ENCODE results near the gene AGR3. TPM values are rescaled to one million over a fixed set of nuclear protein-coding genes. Genes with fewer than 3 reads are reported as not detected.

The AGR3 gene
- total and polyA plus RNA-seq, 2 donors (not counting 3 experiments of a cell fraction or from before 2014, with no cell fraction given), result not detected

DNA sequence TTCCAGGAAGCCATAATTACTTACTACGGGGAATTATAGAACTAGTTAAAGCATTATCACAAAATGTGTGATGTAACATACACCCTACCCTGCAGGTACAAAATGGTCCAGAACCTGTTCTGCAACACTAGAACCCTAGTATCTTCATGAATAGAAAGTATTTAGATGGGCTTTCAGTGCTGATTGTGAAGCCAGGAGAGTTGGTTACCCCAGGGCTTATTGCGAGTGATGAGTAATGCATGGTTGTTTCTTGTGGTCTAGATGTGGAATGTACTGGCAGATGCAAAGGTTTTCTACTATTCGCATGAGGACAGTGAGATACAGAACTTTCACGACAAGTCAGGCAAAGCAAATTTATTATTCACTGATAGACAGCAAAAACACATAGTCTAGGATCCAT, 33.6 kb upstream of the AGR3 start:
- Histone ChIP-seq H3K27me3 (ENCODE audit: control insufficient read depth in 2 of 2, insufficient read depth in 2 of 2, low read length in 2 of 2) (no peaks in the 10 kb centered on the region), H3K4me1 (ENCODE audit: control insufficient read depth, extremely low read depth, insufficient read depth, low read length) (no peaks in the 10 kb centered on the region), H4K20me1 (replicated peaks; ENCODE audit: control insufficient read depth, extremely low read depth, insufficient read depth, low read length) (no peaks in the 10 kb centered on the region), H2AFZ (ENCODE audit: low read depth, low read length) (no peak overlapping the region), H3K79me2 (ENCODE audit: control insufficient read depth, insufficient read depth, low read length) (no peaks in the 10 kb centered on the region), H3K27ac (ENCODE audit: insufficient read depth, low read depth, low read length) (no peak overlapping the region), H3K9me1 (replicated peaks; ENCODE audit: control insufficient read depth, extremely low read depth, insufficient read depth, low read length) (no peaks in the 10 kb centered on the region), H3K4me3 (replicated peaks in 1 of 3; ENCODE audit: insufficient read depth in 1 of 3, low read depth in 1 of 3, low read length in 3 of 3) (no peak overlapping the region), H3K9me3 (replicated peaks; ENCODE audit: control insufficient read depth, insufficient read depth, low read length) (no peaks in the 10 kb centered on the region), H3K4me2 (ENCODE audit: insufficient read depth, low read length) (no peak overlapping the region), H3K9ac (replicated peaks; ENCODE audit: extremely low read depth, insufficient read depth, low read length) (no peak overlapping the region), H3K36me3 (ENCODE audit: control insufficient read depth in 2 of 2, extremely low read depth in 1 of 2, insufficient read depth in 2 of 2, low read length in 2 of 2) (no peaks in the 10 kb centered on the region)
- DNase-seq (ENCODE audit: low read depth, low spot score) (no peak), FAIRE-seq (no peak)
- dilution Hi-C loops (cut with MboI; ENCODE audit: extremely low pct_ligation_motif_present, low sequenced_read_pairs) (no loop called here), intact Hi-C loops (cut with micrococcal nuclease) (loop anchor here (5.0 to 10.0 kb wide), 2 partner anchors 481 to 803 kb away; no protein-coding TSS in a partner anchor)
- BruUV-seq (replicated peaks), result no TSS peak
- TF ChIP-seq FOS (IDR thresholded peaks at IDR 0.05; ENCODE audit: borderline replicate concordance, insufficient read depth, low read length) (no peak), MYC (IDR thresholded peaks at IDR 0.05; ENCODE audit: low read depth, low read length) (no peak), POLR2A (IDR thresholded peaks at IDR 0.05; ENCODE audit: low read depth, low read length) (no peak), POLR2AphosphoS5 (IDR thresholded peaks at IDR 0.05; ENCODE audit: insufficient read depth, low read depth, low read length) (no peak), GATA2 (IDR thresholded peaks at IDR 0.05; ENCODE audit: insufficient read depth, insufficient read length, low read depth, low read length) (no peak), EZH2 (IDR thresholded peaks at IDR 0.05; ENCODE audit: borderline replicate concordance, low read depth, low read length, severe bottlenecking) (no peak), JUN (IDR thresholded peaks at IDR 0.05; ENCODE audit: borderline replicate concordance, insufficient read depth, insufficient read length, low read depth) (no peak)
- TF ChIP-seq, protein P1, sequence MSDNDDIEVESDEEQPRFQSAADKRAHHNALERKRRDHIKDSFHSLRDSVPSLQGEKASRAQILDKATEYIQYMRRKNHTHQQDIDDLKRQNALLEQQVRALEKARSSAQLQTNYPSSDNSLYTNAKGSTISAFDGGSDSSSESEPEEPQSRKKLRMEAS (IDR thresholded peaks at IDR 0.05; ENCODE audit: insufficient read depth, insufficient read length), result no peak
- TF ChIP-seq, protein P2, sequence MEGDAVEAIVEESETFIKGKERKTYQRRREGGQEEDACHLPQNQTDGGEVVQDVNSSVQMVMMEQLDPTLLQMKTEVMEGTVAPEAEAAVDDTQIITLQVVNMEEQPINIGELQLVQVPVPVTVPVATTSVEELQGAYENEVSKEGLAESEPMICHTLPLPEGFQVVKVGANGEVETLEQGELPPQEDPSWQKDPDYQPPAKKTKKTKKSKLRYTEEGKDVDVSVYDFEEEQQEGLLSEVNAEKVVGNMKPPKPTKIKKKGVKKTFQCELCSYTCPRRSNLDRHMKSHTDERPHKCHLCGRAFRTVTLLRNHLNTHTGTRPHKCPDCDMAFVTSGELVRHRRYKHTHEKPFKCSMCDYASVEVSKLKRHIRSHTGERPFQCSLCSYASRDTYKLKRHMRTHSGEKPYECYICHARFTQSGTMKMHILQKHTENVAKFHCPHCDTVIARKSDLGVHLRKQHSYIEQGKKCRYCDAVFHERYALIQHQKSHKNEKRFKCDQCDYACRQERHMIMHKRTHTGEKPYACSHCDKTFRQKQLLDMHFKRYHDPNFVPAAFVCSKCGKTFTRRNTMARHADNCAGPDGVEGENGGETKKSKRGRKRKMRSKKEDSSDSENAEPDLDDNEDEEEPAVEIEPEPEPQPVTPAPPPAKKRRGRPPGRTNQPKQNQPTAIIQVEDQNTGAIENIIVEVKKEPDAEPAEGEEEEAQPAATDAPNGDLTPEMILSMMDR (IDR thresholded peaks at IDR 0.05; ENCODE audit: extremely low read depth in 1 of 2, insufficient read depth in 1 of 2, low read depth in 1 of 2, low read length in 2 of 2), result no peak
- POLR2A ChIA-PET, result no interaction called here
- CTCF ChIA-PET, result interaction anchor here (1.3 to 3.7 kb wide), 3 partner anchors 24 to 219 kb away, joined by 4 to 61 read pairs (median 41); no protein-coding TSS in a partner anchor

Measured in endothelial cell of umbilical vein (primary cell).